Stimulated activated CD4-positive, alpha-beta T cell treated with anti-CD3 and anti-CD28 coated beads, Interleukin-4, amount 100 ng/mL, for 24 hours (primary cell): ENCODE data around the gene MYO15A.

Source experiments
- DNase-seq: peaks from one replicate; pipeline ENCODE4 v3.0.0-alpha.2; 2020

MYO15A gene

GRCh38 chr17:18160128-18160856, 51.7 kb downstream of the MYO15A start:
- DNase-seq: no peak

GRCh38 chr17:18161207-18162145, 52.9 kb downstream of the MYO15A start:
- DNase-seq: no peak

- DNase-seq: no peak
These were observed 55.0 kb downstream of the MYO15A start for GRCh38 chr17:18163547-18163946.

GRCh38 chr17:18166894-18167293, 58.3 kb downstream of the MYO15A start:
- no peak for DNase-seq

- no peak for DNase-seq
These were observed 58.9 kb downstream of the MYO15A start for GRCh38 chr17:18167421-18167820.

GRCh38 chr17:18172531-18173278, 64.1 kb downstream of the MYO15A start:
- no peak for DNase-seq

GRCh38 chr17:18173740-18174139, 65.2 kb downstream of the MYO15A start:
- no peak for DNase-seq

- no peak for DNase-seq
These were observed 67.6 kb downstream of the MYO15A start for GRCh38 chr17:18176176-18176575.

GRCh38 chr17:18177133-18177532, 68.6 kb downstream of the MYO15A start:
- DNase-seq: no peak

- no peak for DNase-seq
These were observed 69.2 kb downstream of the MYO15A start for GRCh38 chr17:18177722-18178121.

GRCh38 chr17:18179196-18179595, 70.6 kb downstream of the MYO15A start:
- DNase-seq: no peak

GRCh38 chr17:18179804-18180203, 71.2 kb downstream of the MYO15A start:
- DNase-seq: no peak

- peak; percentile 69 for DNase-seq
These were observed 72.8 kb downstream of the MYO15A start for GRCh38 chr17:18181358-18181757.

GRCh38 chr17:18182110-18182977, 73.8 kb downstream of the MYO15A start:
- no peak for DNase-seq

- DNase-seq: peak; percentile 85
These were observed 74.4 kb downstream of the MYO15A start for GRCh38 chr17:18182978-18183333.

- peak; percentile 97 for DNase-seq
These were observed 75.0 kb downstream of the MYO15A start, which contains the start of gene ALKBH5 for GRCh38 chr17:18183334-18184142. Gene ALKBH5 (plus strand): TSS chr17:18183828. CDS start chr17:18184244, 416 bp downstream.

GRCh38 chr17:18184143-18185031, 75.8 kb downstream of the MYO15A start:
- peak; percentile 75 for DNase-seq

- no peak for DNase-seq
These were observed 76.8 kb downstream of the MYO15A start for GRCh38 chr17:18185391-18185790.

- DNase-seq: no peak
These were observed 77.5 kb downstream of the MYO15A start for GRCh38 chr17:18185832-18186626.
